ENCODE results near the gene RPS29. TPM values are rescaled to one million over a fixed set of nuclear protein-coding genes. Genes with fewer than 3 reads are reported as not detected.
"Not testable (repeated sequence)": the region's sequence is repeated elsewhere in the genome, so short reads cannot be mapped to it uniquely, and the experiment has no call there.

The RPS29 gene
- 4,421 TPM for total RNA-seq (ENCODE audit: insufficient read depth, low replicate concordance)

GRCh38 chr14:49585803-49586672 lies at the start of gene RPS29:
TSS of gene RPS29 (minus strand) at chr14:49586380. CDS start at chr14:49586346, 34 bp downstream.
- DNase-seq (ENCODE audit: low spot score), result peak; percentile 100

- peak; percentile 77 for DNase-seq (ENCODE audit: low spot score)
Measured at GRCh38 chr14:49634547-49635334, 48.6 kb upstream of the RPS29 start, which contains the start of gene DNAAF2. TSS of gene DNAAF2 (minus strand) at chr14:49635244. CDS start at chr14:49635149, 95 bp downstream.

GRCh38 chr14:49633640-49634546 lies 47.7 kb upstream of the RPS29 start:
- DNase-seq (ENCODE audit: low spot score), result peak; percentile 97

- no peak for DNase-seq (ENCODE audit: low spot score)
Measured at GRCh38 chr14:49623941-49624839, 38.0 kb upstream of the RPS29 start.

GRCh38 chr14:49623387-49623786 lies 37.2 kb upstream of the RPS29 start:
- DNase-seq (ENCODE audit: low spot score), result no peak

- DNase-seq (ENCODE audit: low spot score), result no peak
Measured at GRCh38 chr14:49622022-49622607, 35.9 kb upstream of the RPS29 start.

GRCh38 chr14:49621114-49621881 lies 35.1 kb upstream of the RPS29 start:
- no peak for DNase-seq (ENCODE audit: low spot score)

- DNase-seq (ENCODE audit: low spot score), result peak; percentile 99
Measured at GRCh38 chr14:49620182-49621113, 34.3 kb upstream of the RPS29 start, which contains the start of the genes MGAT2 and RPL36AL. TSS of gene MGAT2 (plus strand) at chr14:49620799. CDS start at chr14:49621269, 470 bp downstream. TSS of gene RPL36AL (minus strand) at chr14:49620626. CDS start at chr14:49619104, 1,522 bp downstream.

- no peak for DNase-seq (ENCODE audit: low spot score)
Measured at GRCh38 chr14:49619730-49620129, 33.5 kb upstream of the RPS29 start.

- DNase-seq (ENCODE audit: low spot score), result not testable (repeated sequence)
Measured at GRCh38 chr14:49619273-49619672, 33.1 kb upstream of the RPS29 start.

GRCh38 chr14:49617852-49618519 lies 31.8 kb upstream of the RPS29 start:
- DNase-seq (ENCODE audit: low spot score), result no peak

- DNase-seq (ENCODE audit: low spot score), result no peak
Measured at GRCh38 chr14:49615776-49616175, 29.6 kb upstream of the RPS29 start.

- DNase-seq (ENCODE audit: low spot score), result no peak
Measured at GRCh38 chr14:49614196-49614595, 28.0 kb upstream of the RPS29 start.

GRCh38 chr14:49612671-49613070 lies 26.5 kb upstream of the RPS29 start:
- no peak for DNase-seq (ENCODE audit: low spot score)

GRCh38 chr14:49612251-49612650 lies 26.1 kb upstream of the RPS29 start:
- DNase-seq (ENCODE audit: low spot score), result no peak

GRCh38 chr14:49607583-49607982 lies 21.4 kb upstream of the RPS29 start:
- DNase-seq (ENCODE audit: low spot score), result no peak

Data from umbilical cord (tissue), 2 donors.